NCI-H2227 treated with DMSO at 0.1 percent for 48 hours (cell line): ENCODE measurements around the gene LRRC41.
"Not testable (repeated sequence)": the region's sequence is repeated elsewhere in the genome, so short reads cannot be mapped to it uniquely, and the experiment has no call there.

ENCODE experiments used
- DNase-seq: peaks from one replicate; lab custom pipeline; 2025; lab: John Stamatoyannopoulos, UW

LRRC41 gene

GRCh38 chr1:46284597-46285564, 18.5 kb downstream of the LRRC41 start:
- DNase-seq = no peak

- no peak for DNase-seq
Measured at GRCh38 chr1:46284058-46284457, 19.4 kb downstream of the LRRC41 start.

GRCh38 chr1:46281021-46281420, 22.4 kb downstream of the LRRC41 start:
- DNase-seq = no peak

GRCh38 chr1:46280092-46280491, 23.3 kb downstream of the LRRC41 start:
- no peak for DNase-seq

- no peak for DNase-seq
Measured at GRCh38 chr1:46278807-46279206, 24.6 kb downstream of the LRRC41 start.

- no peak for DNase-seq
Measured at GRCh38 chr1:46277658-46278373, 25.6 kb downstream of the LRRC41 start.

DNA sequence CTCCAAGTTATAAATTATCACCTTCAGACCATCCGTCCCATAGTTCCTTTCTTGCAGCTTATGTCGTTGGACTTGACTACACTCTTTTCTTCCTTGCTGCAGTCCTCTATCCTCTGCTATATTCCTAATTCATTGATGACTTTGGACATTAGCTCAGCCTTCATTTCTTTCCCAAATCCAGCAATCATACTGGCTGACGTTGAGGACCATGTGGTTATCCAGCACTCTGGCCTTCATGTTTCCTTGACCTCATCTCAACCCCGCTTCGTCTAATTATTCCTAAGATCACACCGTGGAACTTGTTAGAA, 28.4 kb downstream of the LRRC41 start:
- no peak for DNase-seq

DNA sequence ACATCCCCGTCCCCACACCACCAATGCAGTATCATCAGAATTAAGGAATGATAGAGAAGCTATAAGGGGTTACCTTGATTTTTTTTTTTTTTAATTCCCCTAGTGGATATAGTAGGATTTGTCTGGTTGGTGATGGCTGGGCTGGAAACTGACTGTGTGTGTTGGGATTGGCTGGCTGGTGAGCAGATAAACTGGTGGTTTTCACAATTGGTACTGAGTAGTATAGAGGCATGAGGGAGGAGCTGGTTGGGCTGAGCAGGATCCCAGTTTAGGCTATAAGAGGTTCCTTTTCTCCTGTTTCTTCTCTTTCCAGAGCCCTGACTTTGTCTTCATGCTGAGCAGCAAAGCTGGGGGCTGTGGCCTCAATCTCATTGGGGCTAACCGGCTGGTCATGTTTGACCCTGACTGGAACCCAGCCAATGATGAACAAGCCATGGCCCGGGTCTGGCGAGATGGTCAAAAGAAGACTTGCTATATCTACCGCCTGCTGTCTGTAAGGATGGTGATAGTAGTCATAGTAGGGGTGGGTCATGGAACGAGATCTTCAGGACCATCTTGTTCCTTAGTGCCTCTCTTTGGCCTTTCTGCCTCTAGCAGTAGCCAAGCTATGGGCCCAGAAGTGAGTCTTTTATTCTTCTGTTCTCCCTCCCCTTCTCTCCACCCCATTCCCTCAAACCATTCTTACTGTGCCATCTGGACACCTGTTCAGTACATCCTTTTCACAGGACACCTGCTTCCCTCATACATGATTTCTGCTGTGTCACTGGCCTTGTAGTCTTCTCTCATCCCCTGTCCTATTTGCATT, 29.0 kb downstream of the LRRC41 start:
- no peak for DNase-seq

GRCh38 chr1:46268578-46268977, 34.8 kb downstream of the LRRC41 start:
- DNase-seq = no peak

GRCh38 chr1:46263146-46263545, 40.3 kb downstream of the LRRC41 start:
- DNase-seq = no peak

DNA sequence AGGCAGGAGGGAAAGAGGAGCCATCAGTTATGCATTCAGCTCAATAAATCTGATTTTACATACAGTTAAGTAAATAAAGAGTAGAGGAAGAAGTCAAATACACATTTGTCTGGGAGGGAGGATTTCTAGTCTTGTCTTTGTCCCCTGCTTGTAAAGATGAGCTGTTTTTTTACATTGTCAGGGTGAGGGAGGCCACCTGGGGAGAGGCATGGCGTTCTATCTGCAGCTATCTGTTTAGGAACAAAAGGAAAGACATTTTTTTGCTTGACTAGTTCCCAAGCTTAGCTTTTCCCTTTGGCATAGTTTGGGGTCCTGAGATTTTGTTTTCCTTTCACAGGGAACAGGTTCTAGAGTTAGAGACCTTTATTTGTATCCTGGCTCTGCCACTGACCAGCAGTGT, 40.9 kb downstream of the LRRC41 start:
- no peak for DNase-seq

DNA sequence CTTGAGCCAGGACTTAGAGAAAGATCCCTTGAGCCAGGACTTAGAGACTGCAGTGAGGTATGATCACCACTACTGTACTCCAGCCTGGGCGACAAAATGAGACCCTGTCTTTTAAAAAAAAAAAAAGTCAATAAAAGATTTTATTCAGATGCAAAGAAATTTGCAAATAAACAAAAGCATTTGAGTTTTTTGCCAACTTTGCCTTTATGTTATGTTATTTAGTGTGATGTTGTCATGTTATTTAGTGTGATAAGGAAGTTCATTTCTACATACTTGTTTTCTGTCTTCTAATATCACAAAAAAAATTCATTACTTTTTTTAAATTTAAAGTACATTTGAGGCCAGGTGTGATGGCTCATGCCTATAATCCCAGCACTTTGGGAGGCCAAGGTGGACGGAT, 46.9 kb downstream of the LRRC41 start:
- DNase-seq = no peak

- no peak for DNase-seq
Measured at GRCh38 chr1:46254668-46255067, 48.7 kb downstream of the LRRC41 start.

- peak; percentile 10 for DNase-seq
Measured at GRCh38 chr1:46248122-46248920, 55.1 kb downstream of the LRRC41 start.

- DNase-seq = peak; percentile 99
Measured at GRCh38 chr1:46247436-46248121, 55.8 kb downstream of the LRRC41 start, which contains the start of gene RAD54L. Gene RAD54L, plus strand, starts transcription at chr1:46247763. Its CDS starts 643 bp downstream, at chr1:46248406.

GRCh38 chr1:46246548-46247435, 56.6 kb downstream of the LRRC41 start:
- DNase-seq = peak; percentile 91

GRCh38 chr1:46246136-46246535, 57.3 kb downstream of the LRRC41 start:
- not testable (repeated sequence) for DNase-seq

GRCh38 chr1:46244656-46245371, 58.6 kb downstream of the LRRC41 start:
- no peak for DNase-seq

DNA sequence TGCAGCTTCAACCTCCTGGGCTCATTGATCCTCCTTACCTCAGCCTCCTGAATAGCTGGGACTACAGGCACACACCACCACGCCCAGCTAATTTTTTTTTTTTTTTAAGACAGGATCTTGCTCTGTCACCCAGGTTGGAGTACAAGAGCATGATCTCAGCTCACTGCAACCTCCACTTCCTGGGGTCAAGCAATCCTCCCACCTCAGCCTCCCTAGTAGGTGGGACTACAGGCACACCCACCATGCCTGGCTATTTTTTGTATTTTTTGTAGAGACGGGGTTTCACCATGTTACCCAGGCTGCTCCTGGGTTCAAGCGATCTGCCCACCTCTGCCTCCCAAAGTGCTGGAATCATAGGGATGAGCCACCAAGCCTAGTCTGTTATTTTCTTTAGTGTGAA, 59.6 kb downstream of the LRRC41 start:
- DNase-seq = not testable (repeated sequence)
